ENCODE measurements around the gene MAN2B1. TPM values are rescaled to one million over a fixed set of nuclear protein-coding genes. Genes with fewer than 3 reads are reported as not detected.
A peak's percentile ranks its signal among the peaks of the same experiment; 100 is the strongest.

Gene MAN2B1
- total and polyA plus RNA-seq, 3 experiments from 2014 or later = 76.4 to 85.3 (median 83.8) TPM

GRCh38 chr19:12667731-12668302 lies 1.3 kb upstream of the MAN2B1 start:
- H3K27me3 ChIP-seq (ENCODE audit: insufficient read depth, low read length, poor library complexity, severe bottlenecking) = no peaks in the 10 kb centered on the region
- CTCF ChIA-PET = interaction anchor here (1.0 to 5.7 kb wide), 3 partner anchors 10 to 128 kb away, joined by 3 to 32 read pairs (median 8); partner anchors contain the start of gene DHPS
- H3K9me3 ChIP-seq (ENCODE audit: low read length) = no peaks in the 10 kb centered on the region
- H3K27ac ChIP-seq (ENCODE audit: low read depth, low read length) = no peak overlapping the region
- no peaks in the 10 kb centered on the region for H3K36me3 ChIP-seq (ENCODE audit: insufficient read depth, low read length)
- Mint-ChIP-seq H3K36me3 (peaks cover 4 to 58% (median 5%) of the 10 kb centered on the region in 3 donors), H3K27ac (peak overlapping the region; percentile 47 to 100 (median 100)), H3K9me3 (no peaks in the 10 kb centered on the region), H3K27me3 (no peaks in the 10 kb centered on the region), H3K4me1 (peaks cover 48 to 64% (median 52%) of the 10 kb centered on the region in 3 donors), H3K4me3 (peak overlapping the region; percentile 87 to 99 (median 95))
- no peak for DNase-seq
- peaks cover 43% of the 10 kb centered on the region for H3K4me1 ChIP-seq (ENCODE audit: insufficient read depth, low read length)
- H3K4me3 ChIP-seq (ENCODE audit: low read length) = no peak overlapping the region
- POLR2A ChIA-PET = interaction anchor here (1.4 to 2.2 kb wide), 2 partner anchors 57 to 67 kb away, joined by 3 to 12 read pairs; partner anchors contain the start of genes TRIR, ZNF490 and ZNF791

DNA sequence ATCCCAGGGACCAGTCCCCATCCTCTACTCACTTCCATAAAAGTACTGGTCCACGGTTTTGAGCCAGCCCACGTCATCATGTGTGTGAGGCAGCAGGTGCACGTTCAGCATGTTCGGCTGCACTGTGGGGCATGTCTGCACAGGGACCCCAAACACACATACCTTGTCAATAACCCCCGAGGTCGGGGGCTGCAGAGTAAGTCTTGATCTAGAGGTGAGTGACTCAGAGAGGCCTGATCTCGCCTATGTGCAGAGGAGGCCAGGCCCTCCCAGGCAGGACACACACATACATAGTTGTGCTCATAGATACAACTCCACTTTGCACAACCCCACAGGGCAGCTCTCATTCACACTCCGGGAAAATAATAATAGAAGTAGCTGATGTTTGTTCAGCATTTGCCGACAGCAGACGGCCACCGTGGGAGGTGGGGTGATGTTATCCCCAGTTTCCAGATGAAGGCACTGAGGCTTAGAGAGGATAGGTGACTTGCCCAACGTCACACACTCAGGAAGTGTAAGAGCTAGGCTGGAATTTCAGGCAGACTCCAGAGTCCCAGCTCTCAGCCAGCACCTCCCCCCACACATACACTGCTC lies 774 bp downstream of the MAN2B1 start:
- H3K4me1 ChIP-seq (ENCODE audit: insufficient read depth, low read length) = peaks cover 40% of the 10 kb centered on the region
- Mint-ChIP-seq H3K27me3 (no peaks in the 10 kb centered on the region), H3K27ac (peak overlapping the region; percentile 89 to 100 (median 98)), H3K9me3 (no peaks in the 10 kb centered on the region), H3K4me1 (peaks cover 41 to 58% (median 45%) of the 10 kb centered on the region in 3 donors), H3K4me3 (peak overlapping the region; percentile 87 to 100 (median 95)), H3K36me3 (peaks cover 0 to 59% (median 3%) of the 10 kb centered on the region in 3 donors)
- no peaks in the 10 kb centered on the region for H3K27me3 ChIP-seq (ENCODE audit: insufficient read depth, low read length, poor library complexity, severe bottlenecking)
- peak overlapping the region; percentile 72 for H3K27ac ChIP-seq (ENCODE audit: low read depth, low read length)
- H3K36me3 ChIP-seq (ENCODE audit: insufficient read depth, low read length) = peaks cover 8% of the 10 kb centered on the region
- no peaks in the 10 kb centered on the region for H3K9me3 ChIP-seq (ENCODE audit: low read length)
- ChIA-PET POLR2A (interaction anchor here (0.5 to 1.7 kb wide), 4 partner anchors 26 to 1070 kb away, joined by 3 to 5 read pairs (median 4); partner anchors contain the start of genes ZNF490, ZNF563 and ZNF791), CTCF (interaction anchor here (0.7 to 5.7 kb wide), 5 partner anchors 12 to 182 kb away, joined by 3 to 32 read pairs (median 3); partner anchors contain the start of gene ZNF709)
- DNase-seq = no peak
- peak overlapping the region; percentile 83 for H3K4me3 ChIP-seq (ENCODE audit: low read length)

DNA sequence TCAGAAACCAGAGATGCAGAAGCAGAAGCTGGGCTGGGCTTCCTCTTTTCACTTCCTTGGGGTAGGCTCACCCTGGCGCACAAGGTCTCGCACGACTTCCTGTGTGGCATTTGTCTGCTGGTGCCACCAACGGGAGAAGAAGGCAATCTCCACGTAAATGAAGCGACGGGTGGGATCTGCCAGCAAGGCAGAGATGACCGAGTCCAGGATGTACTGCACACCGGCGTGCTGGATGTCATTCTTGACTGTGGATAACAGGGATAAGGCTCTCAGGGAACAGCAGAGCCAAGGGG lies 1.3 kb downstream of the MAN2B1 start:
- DNase-seq = peak; percentile 29 to 65 (median 47)
- Mint-ChIP-seq H3K4me1 (peaks cover 38 to 53% (median 39%) of the 10 kb centered on the region in 3 donors), H3K36me3 (peaks cover 0 to 62% (median 3%) of the 10 kb centered on the region in 3 donors), H3K27me3 (no peaks in the 10 kb centered on the region), H3K9me3 (no peaks in the 10 kb centered on the region), H3K27ac (peak overlapping the region; percentile 89 to 100 (median 96)), H3K4me3 (peak overlapping the region; percentile 87 to 100 (median 95))
- Histone ChIP-seq H3K27me3 (ENCODE audit: insufficient read depth, low read length, poor library complexity, severe bottlenecking) (no peaks in the 10 kb centered on the region), H3K36me3 (ENCODE audit: insufficient read depth, low read length) (peaks cover 8% of the 10 kb centered on the region), H3K4me3 (ENCODE audit: low read length) (peak overlapping the region; percentile 83), H3K4me1 (ENCODE audit: insufficient read depth, low read length) (peaks cover 35% of the 10 kb centered on the region), H3K9me3 (ENCODE audit: low read length) (no peaks in the 10 kb centered on the region), H3K27ac (ENCODE audit: low read depth, low read length) (peak overlapping the region; percentile 72)
- POLR2A ChIA-PET = interaction anchor here (1.7 kb wide), 1 partner anchor 25 kb away, joined by 5 read pairs; no protein-coding TSS in a partner anchor
- CTCF ChIA-PET = interaction anchor here (2.0 to 5.7 kb wide), 2 partner anchors 13 to 25 kb away, joined by 8 to 32 read pairs; no protein-coding TSS in a partner anchor

DNA sequence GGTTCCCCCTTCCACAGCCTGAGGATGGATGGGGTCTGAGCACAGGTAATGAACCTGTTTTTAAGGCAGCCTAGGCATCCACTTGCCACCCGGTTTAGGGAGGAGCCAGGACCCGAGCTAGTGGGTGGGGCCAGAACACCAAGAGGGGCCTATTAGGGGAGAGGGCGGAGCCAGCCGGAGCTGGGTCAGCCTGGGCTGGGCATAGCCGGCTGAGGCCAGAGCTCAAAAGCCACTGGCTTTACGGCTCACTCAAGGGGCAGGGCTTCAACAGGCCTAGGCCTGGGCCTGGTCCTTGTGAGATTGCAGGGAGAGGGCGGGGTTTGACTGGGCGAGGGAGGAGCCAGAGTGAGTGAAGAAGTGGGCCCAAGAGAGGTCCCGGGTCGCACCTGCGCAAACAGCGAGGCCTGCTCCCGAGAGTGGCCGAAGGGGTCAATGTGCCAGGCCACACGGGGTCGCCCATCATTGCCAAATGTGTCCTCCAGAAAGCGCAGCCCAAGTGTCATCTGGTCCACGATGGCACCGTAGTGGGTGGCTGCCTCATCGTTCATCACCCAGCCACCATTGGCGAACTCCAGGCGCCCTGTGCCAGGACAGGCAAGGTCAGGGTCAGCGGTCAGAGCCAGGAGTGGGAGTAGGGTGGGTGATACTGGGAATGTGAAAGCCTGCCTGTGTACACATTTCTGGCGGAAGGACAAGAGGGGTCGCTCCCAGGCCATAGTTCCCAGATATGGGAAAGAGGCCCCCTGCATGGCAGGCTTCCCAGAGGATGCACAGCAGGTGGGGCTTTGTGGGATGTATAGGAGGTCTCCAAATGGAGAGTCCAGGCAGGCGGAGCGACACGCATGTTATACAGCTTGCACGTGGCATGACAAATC lies 1.9 kb downstream of the MAN2B1 start:
- Mint-ChIP-seq H3K4me3 (peak overlapping the region; percentile 87 to 100 (median 95)), H3K27me3 (no peaks in the 10 kb centered on the region), H3K4me1 (peaks cover 35 to 50% (median 37%) of the 10 kb centered on the region in 3 donors), H3K27ac (peak overlapping the region; percentile 89 to 100 (median 96)), H3K36me3 (peaks cover 3 to 66% (median 5%) of the 10 kb centered on the region in 3 donors), H3K9me3 (no peaks in the 10 kb centered on the region)
- H3K4me3 ChIP-seq (ENCODE audit: low read length) = no peak overlapping the region
- DNase-seq = no peak
- H3K27ac ChIP-seq (ENCODE audit: low read depth, low read length) = no peak overlapping the region
- ChIA-PET CTCF (interaction anchor here (2.0 to 5.7 kb wide), 2 partner anchors 14 to 24 kb away, joined by 8 to 32 read pairs; no protein-coding TSS in a partner anchor), POLR2A (interaction anchor here (0.6 kb wide), 1 partner anchor 17 kb away, joined by 3 read pairs; no protein-coding TSS in a partner anchor)
- peaks cover 8% of the 10 kb centered on the region for H3K36me3 ChIP-seq (ENCODE audit: insufficient read depth, low read length)
- no peaks in the 10 kb centered on the region for H3K27me3 ChIP-seq (ENCODE audit: insufficient read depth, low read length, poor library complexity, severe bottlenecking)
- H3K4me1 ChIP-seq (ENCODE audit: insufficient read depth, low read length) = peaks cover 31% of the 10 kb centered on the region
- H3K9me3 ChIP-seq (ENCODE audit: low read length) = no peaks in the 10 kb centered on the region

GRCh38 chr19:12660980-12661379 lies 5.6 kb downstream of the MAN2B1 start:
- Histone ChIP-seq H3K4me1 (ENCODE audit: insufficient read depth, low read length) (peaks cover 15% of the 10 kb centered on the region), H3K4me3 (ENCODE audit: low read length) (no peak overlapping the region), H3K36me3 (ENCODE audit: insufficient read depth, low read length) (peaks cover 22% of the 10 kb centered on the region), H3K27ac (ENCODE audit: low read depth, low read length) (no peak overlapping the region), H3K9me3 (ENCODE audit: low read length) (no peaks in the 10 kb centered on the region), H3K27me3 (ENCODE audit: insufficient read depth, low read length, poor library complexity, severe bottlenecking) (no peaks in the 10 kb centered on the region)
- peaks cover 11 to 17% (median 12%) of the 10 kb centered on the region in 3 donors for H3K4me1 Mint-ChIP-seq
- ChIA-PET POLR2A (interaction anchor here (0.7 kb wide), 1 partner anchor 11 kb away, joined by 3 read pairs; no protein-coding TSS in a partner anchor), CTCF (interaction anchor here (0.8 to 1.4 kb wide), 2 partner anchors 11 to 15 kb away, joined by 3 to 4 read pairs; no protein-coding TSS in a partner anchor)
- H3K9me3 Mint-ChIP-seq = no peaks in the 10 kb centered on the region
- H3K4me3 Mint-ChIP-seq = no peak overlapping the region
- peaks cover 3 to 72% (median 6%) of the 10 kb centered on the region in 3 donors for H3K36me3 Mint-ChIP-seq
- DNase-seq = no peak
- H3K27ac Mint-ChIP-seq = peak overlapping the region in 2 of 8 donors; percentile 11 to 89
- no peaks in the 10 kb centered on the region for H3K27me3 Mint-ChIP-seq

- no peaks in the 10 kb centered on the region for H3K27me3 Mint-ChIP-seq
- CTCF ChIA-PET = interaction anchor here (0.7 to 1.8 kb wide), 3 partner anchors 14 to 103 kb away, joined by 3 to 5 read pairs (median 4); no protein-coding TSS in a partner anchor
- no peaks in the 10 kb centered on the region for H3K9me3 Mint-ChIP-seq
These were observed 8.6 kb downstream of the MAN2B1 start for GRCh38 chr19:12657966-12658365.

DNA sequence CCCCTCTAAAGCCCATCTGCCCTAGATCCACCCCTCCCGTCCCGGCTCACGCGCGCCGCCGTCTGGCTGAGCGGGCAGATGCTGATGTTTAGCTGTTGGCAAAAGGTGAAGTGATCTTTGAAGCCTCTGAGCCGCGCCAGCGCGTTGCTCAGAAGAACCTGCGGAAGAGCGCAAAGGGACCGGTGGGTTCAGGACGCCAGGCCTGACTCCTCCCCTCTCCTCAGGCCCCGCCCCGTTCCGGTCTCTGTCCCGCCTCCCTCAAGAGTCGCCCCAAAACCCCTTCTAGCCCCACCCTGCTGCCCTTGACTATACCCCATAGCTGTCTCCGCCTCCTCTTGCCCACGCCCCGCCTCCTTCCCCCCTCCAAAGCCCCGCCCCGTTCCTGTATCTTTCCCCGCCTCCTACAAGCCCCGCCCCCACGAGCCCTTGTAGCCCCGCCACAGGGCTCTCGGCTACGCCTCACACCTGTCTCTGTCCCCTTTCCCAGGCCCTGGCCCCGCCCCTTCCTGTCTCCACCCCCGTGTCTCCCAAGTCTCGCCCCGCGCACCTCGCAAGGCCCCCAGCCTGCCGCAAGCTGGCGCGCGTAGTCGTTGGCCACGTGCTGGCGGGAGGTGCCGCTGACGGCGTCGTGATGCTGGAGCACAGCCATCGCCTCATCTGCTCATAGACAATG lies 9.5 kb downstream of the MAN2B1 start:
- H3K4me1 Mint-ChIP-seq = peaks cover 0 to 1% (median 0%) of the 10 kb centered on the region in 3 donors
- no peaks in the 10 kb centered on the region for H3K4me1 ChIP-seq (ENCODE audit: insufficient read depth, low read length)
- peaks cover 30% of the 10 kb centered on the region for H3K36me3 ChIP-seq (ENCODE audit: insufficient read depth, low read length)
- ChIA-PET CTCF (no interaction called here), POLR2A (no interaction called here)
- no peaks in the 10 kb centered on the region for H3K9me3 Mint-ChIP-seq
- H3K27me3 ChIP-seq (ENCODE audit: insufficient read depth, low read length, poor library complexity, severe bottlenecking) = no peaks in the 10 kb centered on the region
- H3K9me3 ChIP-seq (ENCODE audit: low read length) = no peaks in the 10 kb centered on the region
- no peak for DNase-seq
- H3K27ac Mint-ChIP-seq = peak overlapping the region in 1 of 8 donors; percentile 74
- H3K27ac ChIP-seq (ENCODE audit: low read depth, low read length) = no peak overlapping the region
- no peak overlapping the region for H3K4me3 Mint-ChIP-seq
- peaks cover 12 to 65% (median 13%) of the 10 kb centered on the region in 3 donors for H3K36me3 Mint-ChIP-seq
- H3K27me3 Mint-ChIP-seq = no peaks in the 10 kb centered on the region
- H3K4me3 ChIP-seq (ENCODE audit: low read length) = no peak overlapping the region

More at GRCh38 chr19:12657966-12658365, 8.6 kb downstream of the MAN2B1 start:
- Histone ChIP-seq H3K9me3 (ENCODE audit: low read length) (no peaks in the 10 kb centered on the region), H3K27me3 (ENCODE audit: insufficient read depth, low read length, poor library complexity, severe bottlenecking) (no peaks in the 10 kb centered on the region), H3K36me3 (ENCODE audit: insufficient read depth, low read length) (peaks cover 30% of the 10 kb centered on the region), H3K4me3 (ENCODE audit: low read length) (no peak overlapping the region), H3K4me1 (ENCODE audit: insufficient read depth, low read length) (no peaks in the 10 kb centered on the region), H3K27ac (ENCODE audit: low read depth, low read length) (no peak overlapping the region)
- Mint-ChIP-seq H3K36me3 (peaks cover 12 to 67% (median 13%) of the 10 kb centered on the region in 3 donors), H3K4me1 (peaks cover 0 to 1% (median 0%) of the 10 kb centered on the region in 3 donors), H3K27ac (no peak overlapping the region), H3K4me3 (no peak overlapping the region)
- POLR2A ChIA-PET = no interaction called here
- no peak for DNase-seq
